NT2/D1 (cell line): Measurements from ENCODE around the gene LAMC1.

Experiments
- DNase-seq: peaks from one replicate; pipeline ENCODE4 v3.0.0-alpha.2; 2011; ENCODE audit warnings: low read depth, low spot score
- H3K27me3 ChIP-seq: 2 replicates; pipeline ENCODE4 v1.6.0; 2011; ENCODE audit warnings: mild to moderate bottlenecking; ENCODE audit not compliant: insufficient read length, insufficient read depth
- H3K36me3 ChIP-seq: 2 replicates; pipeline ENCODE4 v1.6.1; 2011; ENCODE audit warnings: mild to moderate bottlenecking, low read length, mixed read lengths; ENCODE audit not compliant: insufficient read depth, insufficient read length
- H3K4me1 ChIP-seq: 2 replicates; pipeline ENCODE4 v1.5.1; 2011; ENCODE audit not compliant: insufficient read depth, insufficient read length
- H3K4me3 ChIP-seq: 2 replicates; pipeline ENCODE4 v1.5.1; 2011; ENCODE audit warnings: low read depth; ENCODE audit not compliant: insufficient read length
- H3K9ac ChIP-seq: 2 replicates; pipeline ENCODE4 v1.6.0; 2011; ENCODE audit warnings: low read depth; ENCODE audit not compliant: insufficient read length
- H3K9me3 ChIP-seq: 2 replicates; pipeline ENCODE4 v1.5.1; 2011; ENCODE audit warnings: mild to moderate bottlenecking, low read length; ENCODE audit not compliant: insufficient read depth
- SUZ12 ChIP-seq: IDR thresholded peaks from 2 replicates; pipeline ENCODE4 v1.6.1; 2011; ENCODE audit not compliant: insufficient read length, insufficient read depth; ENCODE audit errors: extremely low read depth
- YY1 ChIP-seq: IDR thresholded peaks from 2 replicates; pipeline ENCODE4 v1.6.1; 2011; ENCODE audit not compliant: insufficient read length, insufficient read depth
- ZNF274 ChIP-seq: IDR thresholded peaks from 2 replicates; pipeline ENCODE4 v1.6.1; 2011; ENCODE audit warnings: mild to moderate bottlenecking, low read depth, low read length

LAMC1 gene

DNA sequence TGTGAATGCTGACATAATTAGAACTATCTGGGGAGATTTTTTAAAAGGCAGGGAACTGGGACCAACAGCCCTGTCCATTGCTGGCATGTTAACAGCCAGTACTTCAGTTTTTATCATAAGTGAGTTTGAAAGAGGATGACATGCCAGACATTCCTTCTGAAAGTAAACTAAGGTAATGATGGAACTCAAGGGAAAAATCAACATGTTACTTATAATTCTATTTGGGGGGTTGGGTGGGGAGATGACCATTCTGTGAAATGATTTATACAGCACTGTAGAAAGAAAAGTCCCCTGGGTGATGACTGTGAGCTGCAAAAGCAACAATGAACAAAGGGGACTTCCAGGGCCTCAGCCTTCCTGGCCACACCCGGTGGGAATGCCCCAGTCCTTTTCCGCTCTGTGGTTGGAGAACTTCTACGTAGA, 157.4 kb downstream of the LAMC1 start:
- H3K9ac ChIP-seq, result no peak overlapping the region
- DNase-seq, result no peak
- H3K27me3 ChIP-seq, result peaks cover 10% of the 10 kb centered on the region
- no peak overlapping the region for H3K4me3 ChIP-seq
- H3K36me3 ChIP-seq, result no peaks in the 10 kb centered on the region
- no peaks in the 10 kb centered on the region for H3K4me1 ChIP-seq
- TF ChIP-seq SUZ12 (no peak), YY1 (no peak), ZNF274 (no peak)
- no peaks in the 10 kb centered on the region for H3K9me3 ChIP-seq

DNA sequence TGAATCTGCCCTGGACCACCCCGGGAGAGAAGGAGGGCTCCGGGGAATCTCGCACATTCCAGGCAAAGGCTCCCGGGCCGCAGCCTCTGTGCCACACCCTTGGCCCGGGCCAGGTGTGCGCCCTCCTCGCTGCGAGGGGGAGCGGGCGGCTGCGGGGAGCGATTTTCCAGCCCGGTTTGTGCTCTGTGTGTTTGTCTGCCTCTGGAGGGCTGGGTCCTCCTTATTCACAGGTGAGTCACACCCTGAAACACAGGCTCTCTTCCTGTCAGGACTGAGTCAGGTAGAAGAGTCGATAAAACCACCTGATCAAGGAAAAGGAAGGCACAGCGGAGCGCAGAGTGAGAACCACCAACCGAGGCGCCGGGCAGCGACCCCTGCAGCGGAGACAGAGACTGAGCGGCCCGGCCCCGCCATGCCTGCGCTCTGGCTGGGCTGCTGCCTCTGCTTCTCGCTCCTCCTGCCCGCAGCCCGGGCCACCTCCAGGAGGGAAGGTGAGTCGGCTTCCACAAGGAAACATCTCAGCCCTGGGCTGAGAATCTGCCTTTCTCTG, 162.8 kb downstream of the LAMC1 start, which contains the start of gene LAMC2:
LAMC2 (plus strand) TSS at position 324 of the 550 bp plus-strand sequence; CDS start at position 413, 89 bp downstream.
- no peak for TF ChIP-seq SUZ12
- TF ChIP-seq YY1, result no peak
- TF ChIP-seq ZNF274, result no peak
- peak; percentile 72 for DNase-seq
- no peaks in the 10 kb centered on the region for H3K9me3 ChIP-seq
- H3K4me3 ChIP-seq, result peak within 1 kb of the TSS; percentile 49
- H3K9ac ChIP-seq, result peak within 1 kb of the TSS; percentile 79
- no peaks in the 10 kb centered on the region for H3K36me3 ChIP-seq
- peaks cover 28% of the 10 kb centered on the region for H3K27me3 ChIP-seq
- no peaks in the 10 kb centered on the region for H3K4me1 ChIP-seq

DNA sequence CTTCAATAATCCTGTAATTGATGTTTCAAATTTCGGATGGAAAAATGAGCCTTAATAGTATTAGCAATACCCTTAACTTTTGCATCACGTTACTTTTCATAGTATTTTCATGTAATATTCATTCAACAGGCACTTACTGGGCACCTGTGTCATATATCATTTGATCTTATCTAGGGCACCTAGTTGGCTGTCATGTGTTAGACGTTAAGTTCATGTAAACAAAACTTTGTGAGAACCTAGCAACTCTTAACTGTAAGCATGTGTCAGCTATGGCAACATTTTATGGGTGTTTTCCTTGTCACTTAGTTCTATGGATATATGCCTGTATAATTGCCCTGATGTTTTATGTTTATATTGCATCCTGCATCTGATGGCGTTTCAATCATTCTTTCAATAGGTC, 163.6 kb downstream of the LAMC1 start:
- TF ChIP-seq YY1 (no peak), SUZ12 (no peak), ZNF274 (no peak)
- Histone ChIP-seq H3K27me3 (peaks cover 28% of the 10 kb centered on the region), H3K9me3 (no peaks in the 10 kb centered on the region), H3K4me1 (no peaks in the 10 kb centered on the region), H3K9ac (no peak overlapping the region), H3K36me3 (no peaks in the 10 kb centered on the region), H3K4me3 (peak overlapping the region; percentile 49)
- no peak for DNase-seq

DNA sequence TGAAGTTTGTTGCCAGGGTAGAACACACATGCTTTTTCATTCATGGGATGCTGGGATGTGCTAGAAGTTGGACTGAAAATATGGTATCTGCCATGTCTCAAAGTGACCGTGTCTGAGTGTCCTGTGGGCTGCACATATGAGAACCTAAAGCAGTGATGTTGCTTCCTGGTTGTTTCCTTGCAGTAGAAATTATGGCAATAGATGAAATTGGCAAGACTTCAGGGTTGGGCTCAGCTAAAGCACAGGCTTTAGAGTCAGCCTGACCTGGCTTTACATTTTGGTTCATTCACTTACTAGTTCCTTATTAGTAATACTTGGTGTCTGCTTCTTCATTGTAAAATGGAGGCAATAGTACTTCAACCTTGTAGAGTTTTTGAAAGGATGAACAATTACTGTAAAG, 165.0 kb downstream of the LAMC1 start:
- H3K4me3 ChIP-seq, result no peak overlapping the region
- H3K9ac ChIP-seq, result no peak overlapping the region
- TF ChIP-seq SUZ12 (no peak), YY1 (no peak), ZNF274 (no peak)
- peaks cover 28% of the 10 kb centered on the region for H3K27me3 ChIP-seq
- no peaks in the 10 kb centered on the region for H3K36me3 ChIP-seq
- DNase-seq, result no peak
- H3K9me3 ChIP-seq, result no peaks in the 10 kb centered on the region
- no peaks in the 10 kb centered on the region for H3K4me1 ChIP-seq

DNA sequence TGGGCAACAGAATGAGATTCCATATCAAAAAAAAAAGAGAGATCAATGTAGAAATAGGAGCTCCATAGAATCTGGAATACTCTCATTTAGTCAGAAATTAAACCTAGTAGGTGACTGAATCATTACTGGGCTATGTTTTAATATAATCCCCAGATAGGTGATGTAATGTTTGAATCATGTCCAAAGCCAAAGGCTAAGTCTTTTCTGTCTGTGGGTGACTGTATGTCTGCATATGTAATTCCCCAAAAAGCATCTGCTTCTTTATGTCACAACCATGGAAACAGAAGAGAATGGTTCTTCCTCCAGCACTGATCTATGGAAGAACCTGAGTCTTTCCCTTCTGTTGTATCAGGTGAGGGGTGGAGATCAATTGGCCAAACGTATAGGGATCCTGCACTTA, 168.6 kb downstream of the LAMC1 start:
- Histone ChIP-seq H3K27me3 (peaks cover 12% of the 10 kb centered on the region), H3K4me3 (no peak overlapping the region), H3K9ac (no peak overlapping the region), H3K36me3 (no peaks in the 10 kb centered on the region), H3K4me1 (no peaks in the 10 kb centered on the region), H3K9me3 (no peaks in the 10 kb centered on the region)
- TF ChIP-seq ZNF274 (no peak), YY1 (no peak), SUZ12 (no peak)
- no peak for DNase-seq

DNA sequence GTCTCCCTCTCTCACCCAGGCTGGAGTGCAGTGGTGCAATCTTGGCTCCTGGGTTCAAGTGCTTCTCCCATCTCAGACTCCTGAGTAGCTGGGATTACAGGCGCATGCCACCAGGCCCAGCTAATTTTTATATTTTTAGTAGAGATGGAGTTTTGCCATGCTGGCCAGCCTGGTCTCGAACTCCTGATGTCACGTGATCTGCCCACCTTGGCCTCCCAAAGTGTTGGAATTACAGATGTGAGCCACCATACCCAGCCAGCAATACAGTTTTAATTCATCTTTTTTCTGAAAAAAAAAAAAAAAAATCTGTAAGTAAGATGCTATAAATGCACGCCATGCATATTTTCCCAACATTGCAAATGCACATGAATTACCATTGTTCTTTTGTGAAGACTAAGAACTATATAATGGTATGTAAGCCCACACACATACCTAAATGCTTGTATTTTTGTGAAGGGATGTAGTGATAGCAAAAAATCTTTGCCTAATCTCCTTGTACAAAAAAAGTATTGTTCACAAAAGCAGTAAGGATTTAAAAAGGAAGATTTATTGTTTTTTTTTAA, 170.8 kb downstream of the LAMC1 start:
- no peak for DNase-seq
- Histone ChIP-seq H3K4me3 (no peak overlapping the region), H3K36me3 (no peaks in the 10 kb centered on the region), H3K9me3 (no peaks in the 10 kb centered on the region), H3K9ac (no peak overlapping the region), H3K27me3 (no peaks in the 10 kb centered on the region), H3K4me1 (no peaks in the 10 kb centered on the region)
- TF ChIP-seq YY1 (no peak), SUZ12 (no peak), ZNF274 (no peak)

DNA sequence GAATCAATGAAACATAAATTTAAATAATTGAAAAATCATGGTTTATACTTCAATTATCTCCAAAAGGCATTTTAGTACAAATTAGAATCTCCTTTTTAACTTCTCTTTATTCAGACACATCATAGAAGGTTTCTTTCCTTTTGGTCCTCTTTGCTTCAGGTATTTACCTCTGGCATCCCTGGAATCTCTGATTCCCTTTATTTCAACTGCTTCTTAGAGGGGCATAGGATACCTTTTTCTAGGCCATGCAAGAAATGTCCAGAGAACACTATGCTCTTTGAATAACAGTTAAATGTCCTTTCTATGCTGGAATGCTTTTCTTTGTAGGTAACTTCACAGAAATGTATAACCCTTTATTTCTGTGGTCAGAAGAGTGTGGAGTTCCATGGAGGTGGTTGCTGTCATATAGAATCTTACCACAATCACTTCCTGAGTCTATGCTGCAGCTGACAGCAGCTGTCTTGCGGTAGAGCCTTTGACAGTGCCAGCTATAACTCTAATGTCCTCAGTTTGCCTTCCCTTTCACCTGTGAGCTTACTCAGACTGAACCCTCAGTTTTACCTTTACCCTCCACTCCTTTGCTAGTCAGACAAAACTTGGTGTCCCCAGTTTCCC, 171.4 kb downstream of the LAMC1 start:
- Histone ChIP-seq H3K27me3 (no peaks in the 10 kb centered on the region), H3K4me3 (no peak overlapping the region), H3K4me1 (no peaks in the 10 kb centered on the region), H3K36me3 (no peaks in the 10 kb centered on the region), H3K9me3 (no peaks in the 10 kb centered on the region), H3K9ac (no peak overlapping the region)
- TF ChIP-seq SUZ12 (no peak), YY1 (no peak), ZNF274 (no peak)
- DNase-seq, result no peak
